T-cell (primary cell): ENCODE measurements around the gene SDK1. TPM values are rescaled to one million over a fixed set of nuclear protein-coding genes. Genes with fewer than 3 reads are reported as not detected.

ENCODE experiments used
- ATAC-seq, 4 experiments: fragments of 200-7000 bp in 3 of 4; fragments of 150-1000 bp in 1 of 4; cut with Tn5 transposase; replicated peaks in 1 of 4; 1 replicate in 3 of 4; 2 replicates in 1 of 4; pipeline ENCODE4 v1.10.0; 2021; ENCODE audit warnings: moderate library complexity in 3 of 4, mild to moderate bottlenecking in 2 of 4, moderate number of reproducible peaks in 1 of 4
- CTCF ChIA-PET, 2 donors: fragments of 300-600 bp; sonication (Branson Sonifier 250); formaldehyde crosslinking; loops; one replicate each; lab custom pipeline; 2022; ENCODE audit warnings: antibody characterized with exemption in 2 of 2; lab: Charles Lee
- POLR2A ChIA-PET, 2 donors: fragments of 300-600 bp; sonication (Branson Sonifier 250); formaldehyde crosslinking; loops; one replicate each; lab custom pipeline; 2022; ENCODE audit warnings: antibody characterized with exemption in 2 of 2; lab: Charles Lee
- DNase-seq, 35 experiments: peaks; one replicate each; pipeline versions ENCODE4 v3.0.0 to v3.0.0-alpha.2; 2013 to 2023
- H3K27ac ChIP-seq: one replicate; pipeline ENCODE4 v1.5.1; 2013; ENCODE audit warnings: low read length
- H3K27me3 ChIP-seq, 2 experiments: replicated peaks in 1 of 2; 1 replicate in 1 of 2; 2 replicates in 1 of 2; pipeline versions ENCODE4 v1.6.1 to v1.7.0; 2013; ENCODE audit warnings: low read length in 1 of 2, mixed read lengths in 1 of 2; ENCODE audit not compliant: control insufficient read depth in 2 of 2, insufficient read depth in 2 of 2; ENCODE audit errors: extremely low read depth in 1 of 2
- H3K36me3 ChIP-seq, 2 donors: 1 replicate in 1 of 2; 2 replicates in 1 of 2; pipeline versions ENCODE4 v1.6.1 to v1.7.0; 2013; ENCODE audit warnings: low read length in 1 of 2; ENCODE audit not compliant: control insufficient read depth in 2 of 2, insufficient read depth in 1 of 2; ENCODE audit errors: extremely low read depth in 1 of 2
- H3K4me1 ChIP-seq, 2 experiments: 1 replicate in 1 of 2; 2 replicates in 1 of 2; pipeline versions ENCODE4 v1.6.1 to v1.7.0; 2013; ENCODE audit warnings: low read length in 2 of 2, mixed read lengths in 1 of 2; ENCODE audit not compliant: insufficient read depth in 2 of 2, control insufficient read depth in 1 of 2; ENCODE audit errors: extremely low read depth in 1 of 2
- H3K4me3 ChIP-seq, 2 donors: 1 replicate in 1 of 2; 2 replicates in 1 of 2; pipeline versions ENCODE4 v1.5.1 to v1.7.0; 2013; ENCODE audit warnings: mild to moderate bottlenecking in 2 of 2, low read length in 1 of 2, moderate library complexity in 1 of 2; ENCODE audit not compliant: control insufficient read depth in 1 of 2; ENCODE audit errors: extremely low read depth in 1 of 2
- H3K9me3 ChIP-seq: 2 replicates; pipeline ENCODE4 v1.7.0; 2013
- H3K27ac Mint-ChIP-seq, 2 donors: one replicate each; pipeline ENCODE4 v1.8.0; 2020 to 2021; ENCODE audit warnings: mild to moderate bottlenecking in 2 of 2, mixed read lengths in 2 of 2
- H3K27me3 Mint-ChIP-seq, 2 donors: one replicate each; pipeline ENCODE4 v1.8.0; 2021 to 2022; ENCODE audit warnings: mixed read lengths in 2 of 2
- H3K36me3 Mint-ChIP-seq: one replicate; pipeline ENCODE4 v1.8.0; 2021; ENCODE audit warnings: mixed read lengths
- H3K4me1 Mint-ChIP-seq, 3 donors: one replicate each; pipeline ENCODE4 v1.8.0; 2020 to 2022; ENCODE audit warnings: mixed read lengths in 3 of 3, mild to moderate bottlenecking in 1 of 3
- H3K4me3 Mint-ChIP-seq, 3 donors: one replicate each; pipeline ENCODE4 v1.8.0; 2020 to 2022; ENCODE audit warnings: mild to moderate bottlenecking in 3 of 3, mixed read lengths in 3 of 3, moderate library complexity in 3 of 3
- H3K9me3 Mint-ChIP-seq, 3 donors: one replicate each; pipeline ENCODE4 v1.8.0; 2020 to 2022; ENCODE audit warnings: mixed read lengths in 3 of 3
- WGBS: methylation state at CpG from one replicate; pipeline ENCODE4 v1.1.5; 2013; ENCODE audit warnings: missing lambda C conversion rate; ENCODE audit not compliant: insufficient coverage; 5-methylcytosine and 5-hydroxymethylcytosine counted together
- total RNA-seq, 35 experiments: library from RNA in 6 of 35; stranded (reverse) in 6 of 35; fragments of 120-200 nt in 1 of 35; gene quantifications; one replicate each; pipeline versions ENCODE4 v1.2.1 to v1.2.4 and lab custom pipeline; 2013 to 2026

The SDK1 gene
- total RNA-seq, 5 donors from 2014 or later (not counting 1 experiment from before 2014, with no cell fraction given), result 0.47 to 1.7 (median 0.63) TPM

DNA sequence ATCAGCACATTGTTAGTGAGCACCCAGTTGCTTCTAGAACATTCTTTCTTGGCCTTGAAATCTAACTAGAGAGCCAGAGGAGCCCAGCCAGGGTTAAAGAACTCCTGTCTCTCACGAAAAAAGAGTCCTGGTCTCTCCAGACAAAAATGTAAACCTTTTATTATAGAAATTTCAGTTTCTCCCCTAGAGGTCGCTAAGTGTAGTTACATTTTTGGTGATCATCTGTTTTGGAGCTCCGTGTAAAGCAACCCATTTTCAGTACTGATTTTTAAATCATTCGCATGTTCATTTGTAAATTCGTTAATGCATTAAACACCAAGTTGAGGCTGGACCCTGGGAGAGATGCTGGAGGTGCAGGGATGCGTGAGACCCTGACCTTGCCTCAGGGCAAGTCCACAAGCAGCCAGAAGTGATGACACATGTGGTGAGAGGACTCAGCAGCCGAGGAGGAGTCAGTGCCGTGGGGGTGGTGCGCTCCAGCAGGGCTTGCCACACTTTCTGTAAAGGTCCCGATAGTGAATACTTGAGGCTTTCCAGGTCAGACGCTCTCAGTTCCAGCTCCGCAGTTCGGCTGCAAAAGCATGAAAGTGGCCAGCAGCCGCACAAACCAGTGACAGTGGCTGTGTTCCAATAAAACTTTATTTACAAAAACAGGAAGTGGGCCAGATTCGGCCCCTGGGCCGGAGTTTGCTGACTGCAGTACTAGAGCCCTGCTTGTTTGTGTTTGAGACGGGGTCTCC, 802.5 kb downstream of the SDK1 start:
- Mint-ChIP-seq H3K27ac (no peak overlapping the region), H3K4me1 (peaks cover 0 to 4% (median 0%) of the 10 kb centered on the region in 3 donors), H3K9me3 (no peaks in the 10 kb centered on the region), H3K36me3 (no peaks in the 10 kb centered on the region), H3K4me3 (no peak overlapping the region), H3K27me3 (no peaks in the 10 kb centered on the region)
- POLR2A ChIA-PET, result no interaction called here
- ATAC-seq (no peak), DNase-seq (no peak)
- Histone ChIP-seq H3K36me3 (no peaks in the 10 kb centered on the region), H3K4me3 (no peak overlapping the region), H3K4me1 (no peaks in the 10 kb centered on the region), H3K9me3 (no peaks in the 10 kb centered on the region), H3K27ac (no peak overlapping the region), H3K27me3 (peaks cover 0 to 14% of the 10 kb centered on the region in 2 experiments)
- 76% methylated on average over 15 of the region's 17 CpGs for WGBS
- CTCF ChIA-PET, result no interaction called here

DNA sequence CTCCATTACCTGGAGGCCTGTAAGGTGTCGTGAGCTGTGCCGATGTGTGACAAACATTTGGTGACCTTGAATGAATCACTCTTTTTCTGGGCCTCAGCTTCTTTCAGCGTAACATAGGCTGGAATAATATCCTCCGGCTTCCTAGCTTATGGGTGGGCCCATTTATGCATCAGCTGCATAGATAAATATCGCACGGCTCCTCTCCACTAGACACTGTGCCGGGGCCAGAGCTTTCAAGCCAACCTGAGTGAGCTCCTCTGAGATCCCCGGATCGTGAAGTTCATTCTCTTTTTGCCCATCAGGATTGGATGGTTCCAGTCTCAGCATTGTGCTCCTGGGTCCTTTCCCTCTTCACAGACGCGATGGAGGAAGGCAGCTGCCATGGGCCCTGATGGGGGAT, 806.8 kb downstream of the SDK1 start:
- Histone ChIP-seq H3K9me3 (no peaks in the 10 kb centered on the region), H3K27ac (no peak overlapping the region), H3K4me1 (no peaks in the 10 kb centered on the region), H3K4me3 (no peak overlapping the region), H3K36me3 (no peaks in the 10 kb centered on the region), H3K27me3 (peaks cover 0 to 2% of the 10 kb centered on the region in 2 experiments)
- H3K27ac Mint-ChIP-seq, result no peak overlapping the region
- no peaks in the 10 kb centered on the region for H3K4me1 Mint-ChIP-seq
- ATAC-seq, result no peak
- H3K4me3 Mint-ChIP-seq, result no peak overlapping the region
- H3K9me3 Mint-ChIP-seq, result no peaks in the 10 kb centered on the region
- no peaks in the 10 kb centered on the region for H3K27me3 Mint-ChIP-seq
- POLR2A ChIA-PET, result no interaction called here
- no peaks in the 10 kb centered on the region for H3K36me3 Mint-ChIP-seq
- 97% methylated on average over 9 of the region's 11 CpGs for WGBS
- no peak for DNase-seq
- CTCF ChIA-PET, result no interaction called here

GRCh38 chr7:4108951-4109350, 807.9 kb downstream of the SDK1 start:
- no peaks in the 10 kb centered on the region for H3K36me3 ChIP-seq
- no peak overlapping the region for H3K4me3 ChIP-seq
- 95% methylated on average over 9 of the region's 9 CpGs for WGBS
- no peak for ATAC-seq
- H3K4me3 Mint-ChIP-seq, result no peak overlapping the region
- no peaks in the 10 kb centered on the region for H3K27me3 Mint-ChIP-seq
- H3K27ac ChIP-seq, result no peak overlapping the region
- no peaks in the 10 kb centered on the region for H3K4me1 ChIP-seq
- no peaks in the 10 kb centered on the region for H3K9me3 Mint-ChIP-seq
- ChIA-PET POLR2A (no interaction called here), CTCF (no interaction called here)
- no peaks in the 10 kb centered on the region for H3K9me3 ChIP-seq
- no peak overlapping the region for H3K27ac Mint-ChIP-seq
- H3K36me3 Mint-ChIP-seq, result no peaks in the 10 kb centered on the region
- no peak for DNase-seq
- peaks cover 0 to 2% of the 10 kb centered on the region in 2 experiments for H3K27me3 ChIP-seq
- no peaks in the 10 kb centered on the region for H3K4me1 Mint-ChIP-seq

- H3K27me3 ChIP-seq, result peaks cover 0 to 2% of the 10 kb centered on the region in 2 experiments
- no peak overlapping the region for H3K4me3 Mint-ChIP-seq
- no peak overlapping the region for H3K27ac ChIP-seq
- 69% methylated on average over 9 of the region's 16 CpGs for WGBS
- ChIA-PET POLR2A (no interaction called here), CTCF (no interaction called here)
- no peaks in the 10 kb centered on the region for H3K4me1 Mint-ChIP-seq
- H3K27me3 Mint-ChIP-seq, result no peaks in the 10 kb centered on the region
- H3K9me3 ChIP-seq, result no peaks in the 10 kb centered on the region
- H3K36me3 ChIP-seq, result no peaks in the 10 kb centered on the region
- DNase-seq (no peak), ATAC-seq (no peak)
- no peaks in the 10 kb centered on the region for H3K4me1 ChIP-seq
- no peaks in the 10 kb centered on the region for H3K9me3 Mint-ChIP-seq
- H3K27ac Mint-ChIP-seq, result no peak overlapping the region
- no peak overlapping the region for H3K4me3 ChIP-seq
- no peaks in the 10 kb centered on the region for H3K36me3 Mint-ChIP-seq
These were observed 808.5 kb downstream of the SDK1 start for GRCh38 chr7:4109481-4110110.

DNA sequence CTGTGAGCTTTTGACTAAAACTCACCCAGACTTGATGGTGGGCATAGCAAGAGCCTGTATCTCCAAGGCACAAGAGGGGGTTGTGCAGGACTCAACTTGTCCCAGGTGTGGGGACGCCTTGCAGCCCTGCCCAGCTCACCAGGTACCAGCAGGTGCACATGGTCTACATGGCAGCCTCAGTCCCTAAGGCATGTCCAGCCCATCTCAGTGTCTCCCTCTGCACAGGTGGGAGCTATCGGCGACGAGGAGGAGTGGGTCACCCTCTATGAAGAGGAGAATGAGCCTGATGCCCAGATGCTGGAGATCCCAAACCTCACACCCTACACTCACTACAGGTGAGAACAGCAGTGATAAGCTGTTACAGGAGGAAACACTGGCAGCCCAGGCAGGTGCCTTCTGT, 809.4 kb downstream of the SDK1 start:
- Mint-ChIP-seq H3K27ac (no peak overlapping the region), H3K36me3 (no peaks in the 10 kb centered on the region)

GRCh38 chr7:4111166-4111565, 810.1 kb downstream of the SDK1 start:
- ATAC-seq (no peak), DNase-seq (no peak)
- H3K27ac ChIP-seq, result no peak overlapping the region
- POLR2A ChIA-PET, result no interaction called here
- WGBS, result 90% methylated on average over 2 of the region's 5 CpGs
- Mint-ChIP-seq H3K27ac (no peak overlapping the region), H3K4me1 (no peaks in the 10 kb centered on the region), H3K36me3 (no peaks in the 10 kb centered on the region), H3K9me3 (no peaks in the 10 kb centered on the region), H3K27me3 (no peaks in the 10 kb centered on the region), H3K4me3 (no peak overlapping the region)
- H3K27me3 ChIP-seq, result peaks cover 0 to 6% of the 10 kb centered on the region in 2 experiments
- H3K36me3 ChIP-seq, result no peaks in the 10 kb centered on the region
- H3K4me3 ChIP-seq, result no peak overlapping the region
- CTCF ChIA-PET, result no interaction called here
- no peaks in the 10 kb centered on the region for H3K4me1 ChIP-seq
- H3K9me3 ChIP-seq, result no peaks in the 10 kb centered on the region

More for the DNA sequence above, 809.4 kb downstream of the SDK1 start:
- 82% methylated on average over 1 of the region's 4 CpGs for WGBS
- H3K4me1 Mint-ChIP-seq, result no peaks in the 10 kb centered on the region
- ChIA-PET POLR2A (no interaction called here), CTCF (no interaction called here)
- H3K4me1 ChIP-seq, result no peaks in the 10 kb centered on the region
- DNase-seq (no peak), ATAC-seq (no peak)
- no peaks in the 10 kb centered on the region for H3K27me3 Mint-ChIP-seq
- no peaks in the 10 kb centered on the region for H3K9me3 ChIP-seq
- no peak overlapping the region for H3K27ac ChIP-seq
- H3K4me3 Mint-ChIP-seq, result no peak overlapping the region
- H3K27me3 ChIP-seq, result peaks cover 0 to 4% of the 10 kb centered on the region in 2 experiments
- H3K4me3 ChIP-seq, result no peak overlapping the region
- H3K36me3 ChIP-seq, result no peaks in the 10 kb centered on the region
- no peaks in the 10 kb centered on the region for H3K9me3 Mint-ChIP-seq
